Renal cortex interstitium (tissue), 11 donors: ENCODE measurements around the gene ZDHHC11. TPM values are rescaled to one million over a fixed set of nuclear protein-coding genes. Genes with fewer than 3 reads are reported as not detected.
"Not testable (repeated sequence)": the region's sequence is repeated elsewhere in the genome, so short reads cannot be mapped to it uniquely, and the experiment has no call there.

ENCODE experiments used
- DNase-seq, 11 donors: peaks; one replicate each; pipeline ENCODE4 v3.0.0-alpha.2; 2013; ENCODE audit warnings: low read depth in 9 of 11, low spot score in 4 of 11; ENCODE audit errors: extremely low read depth in 1 of 11
- polyA plus RNA-seq, 3 donors: library from polyadenylated mRNA; unstranded; fragments of 120-200 nt; gene quantifications; one replicate each; pipeline ENCODE4 v1.2.1, GENCODE V29; 2013; ENCODE audit not compliant: insufficient read length in 3 of 3

ZDHHC11 gene
- polyA plus RNA-seq, 3 donors: 4.8 to 11.8 (median 10.1) TPM

DNA sequence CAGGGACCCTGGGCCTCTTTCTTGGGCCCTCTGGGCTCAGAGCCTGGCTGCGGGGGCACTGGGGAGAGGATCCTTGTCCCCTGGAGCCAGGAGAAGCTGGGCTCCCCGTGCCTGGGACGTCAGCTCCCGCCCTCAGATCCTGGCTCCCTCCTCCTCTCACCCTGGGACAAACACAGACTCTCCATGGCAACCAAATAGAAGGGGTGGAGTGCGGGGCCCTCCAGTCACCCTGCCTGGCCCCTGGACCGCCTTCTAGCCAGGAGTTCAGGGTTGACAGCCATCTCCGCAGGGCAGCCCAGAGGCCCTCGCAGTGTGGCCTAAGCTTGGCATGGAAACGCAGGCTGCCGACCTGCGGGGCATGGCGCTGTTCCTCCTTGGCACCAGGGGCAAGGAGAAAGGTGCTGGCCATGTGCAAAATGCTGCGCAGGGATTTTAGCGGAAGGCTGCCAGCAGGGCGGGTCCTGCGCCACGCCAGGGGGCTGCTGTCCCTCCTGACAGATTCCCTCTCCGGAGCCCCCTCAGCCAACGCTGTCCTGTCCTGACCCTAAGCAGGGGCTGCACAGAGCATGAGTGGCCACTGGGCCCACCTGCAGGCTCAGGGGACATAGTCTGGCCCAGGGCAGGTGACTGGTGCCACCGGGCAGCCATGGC lies 1.0 kb downstream of the ZDHHC11 start:
- DNase-seq: peak in 3 of 11 donors; percentile 14 to 67 (median 63)

DNA sequence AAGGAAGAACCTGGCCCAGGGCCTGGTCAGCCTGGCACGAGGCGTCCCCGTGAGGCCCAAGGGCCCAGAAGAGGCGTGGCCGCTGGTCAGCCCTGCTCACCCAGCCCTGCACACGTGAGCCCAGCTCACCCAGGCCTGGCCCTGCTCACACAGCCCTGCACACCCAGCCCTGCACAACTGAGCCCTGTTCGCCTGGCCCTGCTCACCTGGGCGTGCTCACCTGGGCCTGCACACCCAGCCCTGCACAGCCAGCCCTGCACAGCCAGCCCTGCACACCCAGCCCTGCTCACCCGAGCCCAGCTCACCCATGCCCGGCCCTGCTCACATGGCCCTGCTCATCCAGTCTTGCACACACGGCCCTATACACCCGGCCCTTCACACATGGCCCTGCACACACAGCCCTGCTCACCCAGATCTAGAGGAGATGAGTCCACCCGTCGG lies 2.1 kb downstream of the ZDHHC11 start:
- no peak for DNase-seq

DNA sequence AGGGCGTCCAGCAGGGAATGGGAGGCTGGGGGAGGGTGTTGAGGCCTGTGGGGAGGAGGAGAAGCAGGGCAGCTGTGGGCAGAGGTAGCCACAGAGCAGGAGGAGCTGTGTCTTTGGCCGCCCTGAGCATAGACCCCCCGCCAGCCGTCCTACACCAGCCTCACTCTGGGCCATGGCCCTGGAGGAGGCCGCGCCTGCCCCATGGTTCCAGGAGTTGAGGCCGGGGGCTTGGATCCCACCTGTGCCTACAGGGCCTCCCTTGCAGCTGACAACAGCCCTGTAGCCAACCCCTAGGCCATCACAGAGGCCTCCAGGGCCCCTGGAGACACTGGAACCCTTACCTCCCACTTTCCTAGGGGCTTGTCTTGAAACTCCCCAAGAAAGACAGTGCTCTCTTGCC lies 3.0 kb downstream of the ZDHHC11 start:
- not testable (repeated sequence) for DNase-seq

DNA sequence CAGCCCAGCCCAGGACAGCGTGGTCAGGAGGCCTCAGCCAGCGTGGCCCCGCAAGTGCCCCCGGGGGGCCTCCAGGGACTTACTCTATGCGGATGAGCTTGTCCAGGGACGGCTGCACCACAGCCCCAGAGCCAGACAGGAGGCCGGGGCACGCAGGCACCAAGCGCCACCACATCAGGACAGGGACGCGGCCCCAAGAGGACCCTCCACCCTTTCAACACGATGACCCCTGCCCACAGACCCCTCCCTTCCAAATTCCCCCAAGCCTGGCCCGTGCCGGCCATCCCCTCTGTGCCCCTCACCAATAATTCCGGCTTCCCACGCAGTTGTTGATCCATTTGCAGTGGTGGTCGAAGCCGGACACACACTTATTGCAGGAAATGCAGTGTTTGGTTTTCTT lies 3.6 kb downstream of the ZDHHC11 start:
- DNase-seq: not testable (repeated sequence)

DNA sequence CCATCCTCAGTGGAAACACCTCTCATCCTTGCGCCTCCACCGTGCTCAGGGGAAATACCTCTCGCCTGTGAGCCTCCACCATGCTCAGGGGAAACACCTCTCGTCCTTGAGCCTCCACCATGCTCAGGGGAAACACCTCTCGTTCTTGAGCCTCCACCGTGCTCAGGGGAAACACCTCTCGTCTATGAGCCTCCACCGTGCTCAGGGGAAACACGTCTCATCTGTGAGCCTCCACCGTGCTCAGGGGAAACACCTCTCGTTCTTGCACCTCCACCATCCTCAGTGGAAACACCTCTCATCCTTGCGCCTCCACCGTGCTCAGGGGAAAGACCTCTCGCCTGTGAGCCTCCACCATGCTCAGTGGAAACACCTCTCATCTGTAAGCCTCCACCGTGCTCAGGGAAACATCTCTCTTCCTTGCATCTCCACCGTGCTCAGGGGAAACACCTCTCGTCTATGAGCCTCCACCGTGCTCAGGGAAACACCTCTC lies 4.1 kb downstream of the ZDHHC11 start:
- not testable (repeated sequence) for DNase-seq

DNA sequence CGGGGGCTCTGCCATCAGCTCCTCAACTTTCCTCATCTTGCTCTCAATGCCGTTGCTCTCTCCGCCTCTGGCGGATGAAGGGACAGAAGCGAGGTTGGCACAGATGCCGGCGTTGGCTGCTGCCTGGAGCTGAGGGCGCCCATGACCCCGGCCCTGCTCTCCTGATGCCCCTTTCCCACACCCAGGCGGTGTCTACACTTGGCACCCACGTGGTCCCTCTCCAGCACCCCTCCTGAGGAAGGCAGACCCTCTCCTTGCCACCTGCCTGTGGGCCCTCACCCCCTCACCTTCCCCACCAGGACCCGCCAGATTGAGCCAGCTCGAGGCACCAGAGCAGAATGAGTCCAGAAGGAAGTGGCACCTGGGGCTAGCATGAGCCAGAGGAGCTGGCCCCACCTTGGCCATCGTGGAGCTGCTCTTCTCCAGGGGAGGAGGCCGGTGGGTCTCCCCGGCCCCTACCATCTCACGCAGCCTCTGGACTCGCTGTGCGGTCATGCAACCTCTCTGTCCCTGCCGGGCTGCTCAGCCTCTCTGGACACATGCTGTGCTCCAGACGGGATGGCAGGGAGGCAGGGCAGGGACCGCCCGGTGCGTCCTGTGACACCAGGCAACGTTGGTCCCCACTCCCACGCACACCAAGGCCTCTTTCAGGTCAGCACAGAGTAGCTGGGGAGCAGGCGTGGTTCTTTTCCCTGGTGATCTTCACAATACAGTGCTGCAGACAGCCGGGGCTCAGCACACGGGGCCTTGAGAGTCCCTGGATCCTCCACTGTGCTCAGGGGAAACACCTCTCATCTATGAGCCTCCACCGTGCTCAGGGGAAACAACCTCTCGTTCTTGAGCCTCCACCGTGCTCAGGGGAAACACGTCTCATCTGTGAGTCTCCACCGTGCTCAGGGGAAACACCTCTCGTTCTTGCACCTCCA lies 4.8 kb downstream of the ZDHHC11 start:
- not testable (repeated sequence) for DNase-seq

DNA sequence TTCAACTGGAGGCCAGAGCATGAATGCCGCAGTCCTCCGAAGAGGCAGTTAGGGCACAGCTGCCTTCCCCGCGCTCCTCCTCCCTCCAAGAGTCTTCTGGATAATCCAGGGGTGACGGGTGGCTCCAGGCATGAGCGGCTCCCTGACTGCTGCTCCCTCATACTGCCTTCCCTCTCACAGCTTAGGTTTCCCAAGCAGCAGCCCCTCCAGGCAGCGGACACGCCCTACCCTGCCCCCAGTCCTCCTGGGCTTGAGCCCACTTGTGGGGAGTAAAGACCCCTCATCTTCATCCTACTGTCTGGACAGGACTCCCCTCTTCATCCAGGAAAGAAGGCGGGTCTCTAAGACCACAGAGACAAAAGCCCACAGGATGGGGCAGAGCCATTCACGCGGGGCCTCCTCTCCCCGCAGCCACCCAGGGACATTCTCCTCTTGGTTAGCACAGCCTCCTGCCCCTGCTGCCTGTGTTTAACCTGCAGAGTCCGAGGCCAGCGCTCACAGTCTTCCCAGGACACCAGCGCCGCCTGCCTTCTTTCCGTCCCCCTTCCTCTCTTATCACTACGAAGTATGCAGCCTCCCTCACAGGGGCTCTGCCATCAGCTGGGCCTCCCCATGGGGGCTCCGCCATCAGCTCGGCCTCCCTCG lies 5.6 kb downstream of the ZDHHC11 start:
- DNase-seq: not testable (repeated sequence)

DNA sequence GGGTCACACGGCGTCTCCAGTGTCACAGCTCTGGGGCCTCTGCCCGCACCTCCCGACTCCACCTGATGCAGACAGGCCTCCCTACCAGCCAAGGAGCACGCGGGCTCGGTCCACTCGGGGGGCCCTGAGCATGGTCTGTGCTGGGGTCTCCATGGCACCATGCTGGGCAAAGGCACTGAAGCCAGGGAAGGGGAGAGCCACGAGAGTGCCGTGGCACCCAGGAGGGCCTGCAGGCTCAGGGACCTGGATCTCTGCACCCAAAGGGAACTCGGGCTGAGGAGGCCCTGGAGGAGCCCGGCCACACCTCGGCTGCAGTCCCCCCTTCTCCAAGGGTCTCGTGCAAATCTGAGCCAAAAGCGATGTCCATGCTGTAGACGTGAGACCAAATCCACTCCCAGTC lies 6.4 kb downstream of the ZDHHC11 start:
- not testable (repeated sequence) for DNase-seq

DNA sequence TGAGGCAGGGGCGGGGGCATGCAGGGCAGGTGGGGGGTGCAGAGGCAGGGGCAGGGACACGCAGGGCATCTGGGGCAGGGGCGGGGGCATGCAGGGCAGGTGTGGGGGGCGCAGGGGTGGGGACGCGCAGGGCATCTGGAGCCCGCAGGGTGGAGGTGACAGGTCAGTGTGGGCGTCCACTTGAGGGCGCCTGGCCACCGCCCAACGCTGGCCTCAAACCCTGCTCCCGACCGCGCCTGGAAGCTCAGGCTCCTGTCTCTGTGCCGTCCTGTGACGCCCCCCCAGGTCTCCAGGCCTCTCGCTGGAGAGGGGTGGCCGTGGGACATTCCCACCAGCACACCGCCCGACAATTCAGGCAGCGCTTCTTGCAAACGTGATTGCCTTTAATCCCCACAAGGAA lies 6.9 kb downstream of the ZDHHC11 start:
- not testable (repeated sequence) for DNase-seq

DNA sequence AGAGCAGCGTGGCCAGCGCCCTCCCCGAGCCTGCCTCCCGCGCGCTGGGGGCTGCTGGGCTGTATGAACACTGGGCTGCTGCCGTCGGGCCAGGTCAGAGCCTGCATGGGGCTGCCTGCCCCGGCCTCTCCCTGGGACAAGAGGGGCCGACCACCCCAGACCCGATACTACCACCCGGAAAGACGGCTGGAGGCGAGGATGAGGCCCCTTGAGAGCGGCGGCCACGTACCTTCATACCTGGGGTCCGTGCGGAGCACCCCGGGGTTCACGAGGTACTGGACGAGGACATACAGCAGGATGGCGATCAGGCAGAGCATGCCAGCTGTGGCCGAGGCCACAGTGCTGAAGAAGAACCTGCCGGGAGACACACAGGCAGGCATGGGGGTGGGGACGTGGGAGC lies 7.4 kb downstream of the ZDHHC11 start:
- DNase-seq: not testable (repeated sequence)

DNA sequence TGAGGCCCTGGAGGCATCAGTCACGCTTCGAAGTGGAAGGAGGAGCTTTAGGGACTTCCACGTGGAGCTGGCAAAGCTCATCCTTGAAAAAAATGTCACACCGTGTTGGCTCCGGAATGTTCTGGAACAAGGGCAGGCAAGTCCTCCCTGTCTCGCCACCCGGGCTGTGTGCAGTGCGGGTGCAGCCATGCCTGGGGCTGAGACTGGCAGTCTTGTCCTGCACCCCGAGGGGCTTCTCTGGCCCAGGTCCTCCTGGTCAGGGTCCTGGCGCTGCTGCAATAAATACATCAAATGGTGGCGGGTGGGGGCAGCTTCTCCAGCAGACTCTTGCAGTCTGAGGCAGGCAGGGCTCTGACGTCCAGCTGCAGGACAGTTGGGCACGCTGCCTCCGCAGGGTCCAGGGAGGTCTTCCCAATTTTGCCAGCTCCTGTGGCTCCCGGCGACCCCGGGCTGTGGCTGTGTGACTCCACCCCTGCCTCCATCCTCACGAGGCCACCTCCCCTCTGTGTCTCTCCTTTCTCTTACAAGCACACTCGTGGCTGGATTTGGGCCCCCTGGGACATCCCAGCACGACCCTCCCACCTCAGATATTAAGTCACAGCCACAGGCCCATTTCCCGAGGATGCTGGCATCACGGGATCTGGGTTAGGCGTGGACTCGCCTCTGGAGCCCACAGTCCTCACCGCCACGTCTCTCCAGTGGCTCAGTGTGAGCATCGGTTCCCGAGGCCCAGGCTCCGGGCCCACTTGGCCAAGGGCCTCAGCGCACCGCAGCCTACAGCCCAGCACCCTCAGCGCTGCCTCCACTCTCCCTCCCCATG lies 8.2 kb downstream of the ZDHHC11 start:
- not testable (repeated sequence) for DNase-seq

DNA sequence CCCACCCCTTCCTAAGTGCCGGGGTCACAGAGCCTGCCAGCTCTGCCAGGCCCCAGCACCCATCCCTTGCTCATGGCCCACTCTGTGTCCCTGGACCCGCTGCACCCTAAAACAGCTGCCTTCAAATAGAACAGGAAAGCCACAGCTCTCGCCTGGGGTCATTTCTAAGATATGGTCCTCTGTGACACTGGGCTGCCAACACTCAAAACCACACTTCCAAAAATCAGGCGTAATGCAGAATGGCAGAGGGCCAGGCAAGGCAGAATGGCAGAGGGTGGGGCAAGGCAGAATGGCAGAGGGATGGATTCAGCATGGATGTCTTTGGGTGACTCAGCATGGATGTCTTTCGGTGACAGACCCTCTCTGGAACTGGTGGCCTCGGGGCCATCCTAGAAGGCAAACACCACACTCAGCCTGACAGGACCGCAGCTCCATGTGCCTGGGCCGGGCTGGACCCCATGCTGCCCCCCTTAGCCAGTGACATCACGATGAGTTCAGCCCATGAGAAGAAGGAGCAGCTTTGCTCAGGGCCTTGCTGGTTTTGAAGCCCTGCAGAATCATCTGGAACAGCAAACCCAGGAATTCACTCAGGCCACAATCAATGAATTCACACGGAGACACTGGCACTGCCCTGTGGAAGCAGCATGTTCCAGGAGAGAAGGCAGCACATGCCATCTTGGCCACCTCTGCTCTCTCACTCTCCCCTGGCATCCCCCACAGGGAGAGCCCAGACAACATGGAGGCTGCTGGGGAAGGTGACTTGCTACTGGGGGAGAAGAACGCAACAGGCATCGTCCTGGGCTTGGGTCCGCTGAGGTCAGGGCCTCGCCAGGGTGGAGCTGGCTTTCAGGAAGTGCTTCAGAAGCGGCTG lies 9.0 kb downstream of the ZDHHC11 start:
- not testable (repeated sequence) for DNase-seq

DNA sequence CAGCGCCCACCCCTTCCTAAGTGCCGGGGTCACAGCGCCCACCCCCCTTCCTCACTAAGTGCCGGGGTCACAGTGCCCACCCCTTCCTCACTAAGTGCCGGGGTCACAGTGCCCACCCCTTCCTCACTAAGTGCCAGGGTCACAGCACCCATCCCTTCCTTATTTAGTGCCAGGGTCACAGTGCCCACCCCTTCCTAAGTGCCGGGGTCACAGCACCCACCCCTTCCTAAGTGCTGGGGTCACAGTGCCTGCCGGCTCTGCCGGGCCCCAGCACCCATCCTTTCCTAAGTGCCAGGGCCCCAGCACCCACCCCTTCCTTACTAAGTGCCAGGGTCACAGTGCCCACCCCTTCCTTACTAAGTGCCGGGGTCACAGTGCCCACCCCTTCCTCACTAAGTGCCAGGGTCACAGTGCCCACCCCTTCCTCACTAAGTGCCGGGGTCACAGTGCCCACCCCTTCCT lies 9.8 kb downstream of the ZDHHC11 start:
- DNase-seq: not testable (repeated sequence)

DNA sequence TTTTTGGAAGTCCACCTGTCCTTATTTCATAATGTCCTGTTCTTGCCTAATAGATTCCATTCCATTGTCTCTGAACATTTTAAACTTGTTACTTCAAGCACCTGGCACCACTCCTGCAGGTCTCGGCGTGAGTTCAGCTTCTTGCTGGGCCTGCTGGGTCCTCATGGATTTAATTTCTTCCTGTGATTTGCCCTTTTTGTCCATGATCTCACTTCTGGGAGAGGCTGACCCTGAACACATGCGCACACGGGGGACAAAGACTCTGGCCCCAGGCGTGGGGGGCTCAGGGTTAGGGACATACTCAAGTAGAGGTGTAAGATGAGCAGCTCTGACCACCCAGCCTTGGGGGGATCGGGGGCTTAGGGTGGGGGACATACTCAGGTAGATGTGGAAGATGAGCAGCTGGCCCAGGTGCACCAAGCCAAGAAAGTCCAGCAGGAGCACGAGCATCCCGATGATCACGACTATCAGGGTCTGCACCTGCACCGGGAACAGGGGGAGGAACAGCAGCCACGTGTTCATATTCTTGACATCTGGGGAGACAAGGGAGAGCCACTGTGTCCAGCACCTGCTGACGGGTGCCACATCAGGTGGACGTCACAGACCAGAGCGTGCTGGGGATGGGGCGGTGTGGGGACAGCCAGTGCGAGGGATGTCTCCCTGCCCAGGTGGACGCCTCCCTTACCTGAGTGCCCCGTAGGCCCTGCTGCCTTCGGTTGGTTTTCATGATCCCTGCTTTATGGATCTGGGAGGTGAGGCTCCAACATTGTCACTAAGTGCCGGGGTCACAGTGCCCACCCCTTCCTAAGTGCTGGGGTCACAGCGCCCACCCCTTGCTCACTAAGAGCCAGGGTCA lies 10.4 kb downstream of the ZDHHC11 start:
- not testable (repeated sequence) for DNase-seq

DNA sequence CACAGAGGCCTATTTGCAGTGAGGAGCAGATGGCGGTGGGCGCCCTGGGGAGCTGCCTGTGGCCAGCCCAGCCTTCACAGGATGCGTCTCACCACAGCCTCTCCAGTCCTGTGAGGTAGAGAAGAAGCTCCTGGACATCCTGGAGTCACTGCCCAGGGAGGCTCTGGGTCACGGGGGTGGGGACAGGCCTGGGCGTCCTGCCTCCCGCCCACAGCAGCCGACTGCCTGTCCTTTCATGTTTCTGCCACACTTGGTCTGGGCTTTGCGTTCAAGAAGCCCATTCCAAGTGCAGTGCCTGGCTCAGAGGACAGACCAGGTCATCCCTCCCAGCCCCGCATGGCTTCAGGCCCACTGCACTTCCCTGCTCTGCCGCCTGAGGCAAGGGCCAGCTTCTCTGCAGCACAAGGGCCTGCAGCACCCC lies 12.3 kb downstream of the ZDHHC11 start:
- DNase-seq: not testable (repeated sequence)

DNA sequence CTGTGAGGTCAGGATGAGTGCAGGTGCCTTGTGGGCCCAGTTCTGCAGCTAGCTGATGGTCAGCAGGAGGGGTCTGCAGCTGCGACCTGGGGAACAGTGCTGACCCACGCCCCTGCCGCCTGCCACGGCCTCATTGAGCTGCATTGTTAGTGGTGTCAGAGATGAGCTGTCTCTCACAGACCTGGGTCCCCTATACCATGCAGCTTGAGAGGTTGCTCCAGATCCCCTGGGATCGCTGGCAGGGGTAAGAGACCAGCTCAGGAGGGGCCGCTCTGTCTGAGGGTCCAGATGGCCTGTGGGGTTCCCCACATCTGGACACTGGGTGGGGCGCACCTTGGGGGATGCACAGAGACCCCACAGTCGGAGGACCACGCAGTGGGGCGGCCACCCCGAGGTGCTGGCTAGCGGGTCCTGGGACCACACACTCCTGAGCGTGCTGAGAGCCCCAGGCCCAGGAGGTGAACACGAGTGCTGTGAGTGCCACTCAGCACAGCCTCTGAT lies 13.1 kb downstream of the ZDHHC11 start:
- DNase-seq: not testable (repeated sequence)
